Measurements from ENCODE around the gene LY9. TPM values are rescaled to one million over a fixed set of nuclear protein-coding genes. Genes with fewer than 3 reads are reported as not detected.

The LY9 gene
- total and polyA plus RNA-seq, 2 experiments from 2014 or later = not detected

- Mint-ChIP-seq H3K4me1 (peaks cover under 1% of the 10 kb centered on the region; the same call in 1 of the 3 replicates), H3K9me3 (no peaks in the 10 kb centered on the region), H3K27me3 (ENCODE audit: insufficient read depth, low read depth, poor library complexity) (no peaks in the 10 kb centered on the region), H3K27ac (no peak overlapping the region), H3K36me3 (ENCODE audit: low read depth) (no peaks in the 10 kb centered on the region), H3K4me3 (no peak overlapping the region)
- Histone ChIP-seq H3K27me3 (ENCODE audit: insufficient read depth) (no peaks in the 10 kb centered on the region), H2AFZ (no peak overlapping the region), H3K9me2 (ENCODE audit: insufficient read depth) (no peaks in the 10 kb centered on the region; the same call in 1 of the 2 replicates), H3K4me1 (ENCODE audit: insufficient read depth) (0 out of 2 replicates have a peak, but pooled peaks cover under 1% of the 10 kb centered on the region), H3K27ac (ENCODE audit: low read depth) (no peak overlapping the region), H4K20me1 (replicated peaks; ENCODE audit: insufficient read depth) (no peaks in the 10 kb centered on the region), H3K36me3 (ENCODE audit: insufficient read depth) (no peaks in the 10 kb centered on the region), H3K4me3 (no peak overlapping the region), H3K4me2 (no peak overlapping the region), H3K79me2 (replicated peaks; ENCODE audit: insufficient read depth) (no peaks in the 10 kb centered on the region), H3F3A (replicated peaks; ENCODE audit: low read depth) (no peaks in the 10 kb centered on the region)
- TF ChIP-seq EZH2 (IDR thresholded peaks at IDR 0.05; ENCODE audit: low read depth, unreplicated experiment) = no peak
- DNase-seq (ENCODE audit: low spot score) = no peak
- no peak for ATAC-seq
These were observed 70.2 kb downstream of the LY9 start for GRCh38 chr1:160866001-160866694.

- Mint-ChIP-seq H3K4me1 (peaks cover 6% of the 10 kb centered on the region; the same call in 2 of the 3 replicates), H3K9me3 (no peaks in the 10 kb centered on the region), H3K4me3 (no peak overlapping the region), H3K36me3 (ENCODE audit: low read depth) (no peaks in the 10 kb centered on the region), H3K27ac (no peak overlapping the region), H3K27me3 (ENCODE audit: insufficient read depth, low read depth, poor library complexity) (no peaks in the 10 kb centered on the region)
- DNase-seq (ENCODE audit: low spot score) (no peak), ATAC-seq (no peak)
- H3K9me2 ChIP-seq (ENCODE audit: insufficient read depth) = no peaks in the 10 kb centered on the region; the same call in 1 of the 2 replicates
- H3F3A ChIP-seq (replicated peaks; ENCODE audit: low read depth) = no peaks in the 10 kb centered on the region
- H4K20me1 ChIP-seq (replicated peaks; ENCODE audit: insufficient read depth) = no peaks in the 10 kb centered on the region
- H3K27me3 ChIP-seq (ENCODE audit: insufficient read depth) = no peaks in the 10 kb centered on the region
- H3K4me3 ChIP-seq = no peak overlapping the region
- H2AFZ ChIP-seq = no peak overlapping the region; the same call in 1 of the 2 replicates
- no peak overlapping the region for H3K4me2 ChIP-seq
- no peaks in the 10 kb centered on the region for H3K36me3 ChIP-seq (ENCODE audit: insufficient read depth)
- no peak overlapping the region for H3K27ac ChIP-seq (ENCODE audit: low read depth)
- 0 out of 2 replicates have a peak, but pooled peaks cover 6% of the 10 kb centered on the region for H3K4me1 ChIP-seq (ENCODE audit: insufficient read depth)
- no peaks in the 10 kb centered on the region for H3K79me2 ChIP-seq (replicated peaks; ENCODE audit: insufficient read depth)
- TF ChIP-seq ZNF114 (CRISPR knock-in tag; IDR thresholded peaks at IDR 0.05) = no peak
- TF ChIP-seq CTCF (conservative IDR thresholded peaks at IDR 0.05; ENCODE audit: low read depth in 2 of 2) = no peak
- TF ChIP-seq ZNF331 (CRISPR knock-in tag; IDR thresholded peaks at IDR 0.05; ENCODE audit: low read depth) = no peak
- no peak for TF ChIP-seq ETS1 (IDR thresholded peaks at IDR 0.05)
- TF ChIP-seq EZH2 (IDR thresholded peaks at IDR 0.05; ENCODE audit: low read depth, unreplicated experiment) = no peak
- TF ChIP-seq REST (IDR thresholded peaks at IDR 0.05; ENCODE audit: unreplicated experiment) = no peak
- no peak for TF ChIP-seq STAT1 (IDR thresholded peaks at IDR 0.05; ENCODE audit: unreplicated experiment)
- no peak for TF ChIP-seq CREB1 (CRISPR knock-in tag; IDR thresholded peaks at IDR 0.05; ENCODE audit: low read depth)
- no peak for TF ChIP-seq NANOG (IDR thresholded peaks at IDR 0.05; ENCODE audit: borderline replicate concordance)
- no peak for TF ChIP-seq POLR2AphosphoS5 (IDR thresholded peaks at IDR 0.05; ENCODE audit: low read depth)
- TF ChIP-seq EZH2phosphoT487 (IDR thresholded peaks at IDR 0.05; ENCODE audit: unreplicated experiment) = no peak
These were observed 70.8 kb downstream of the LY9 start for GRCh38 chr1:160866695-160867260.

Data from GM23338 (cell line).